Tibial artery (tissue), 4 donors: Measurements from ENCODE around the gene TP53RK.

ENCODE experiments used
- DNase-seq, 2 donors: peaks; one replicate each; pipeline ENCODE4 v3.0.0-alpha.2; 2019
- H3K27ac ChIP-seq, 2 donors: fragments of 200-600 bp; sonication (generic) in 1 of 2; 1 replicate in 1 of 2; 2 replicates in 1 of 2; pipeline ENCODE4 v1.5.1; 2018 to 2019; ENCODE audit warnings: mild to moderate bottlenecking in 1 of 2
- H3K27me3 ChIP-seq, 2 donors: fragments of 200-600 bp; sonication (generic) in 1 of 2; one replicate each; pipeline versions ENCODE4 v1.5.1 to v1.6.0; 2016 to 2019
- H3K36me3 ChIP-seq, 3 donors: fragments of 200-600 bp; sonication (generic) in 2 of 3; one replicate each; pipeline ENCODE4 v1.5.1; 2016 to 2019; ENCODE audit warnings: mild to moderate bottlenecking in 2 of 3
- H3K4me1 ChIP-seq, 4 donors: fragments of 200-600 bp; sonication (generic) in 2 of 4; 1 replicate in 3 of 4; 2 replicates in 1 of 4; pipeline ENCODE4 v1.5.1; 2016 to 2019
- H3K4me3 ChIP-seq, 2 donors: fragments of 200-600 bp; sonication (generic) in 1 of 2; 1 replicate in 1 of 2; 2 replicates in 1 of 2; pipeline ENCODE4 v1.5.1; 2018 to 2019; ENCODE audit warnings: mild to moderate bottlenecking in 2 of 2
- H3K9me3 ChIP-seq, 3 donors: fragments of 200-600 bp; sonication (generic) in 1 of 3; one replicate each; pipeline ENCODE4 v1.5.1; 2016 to 2019
- intact Hi-C: fragments of 100-400 bp; cut with DNase I; formaldehyde crosslinking; loops from one replicate; pipeline ENCODE4 v1.15.0; 2023; ENCODE audit warnings: low total_unique reads
- TF ChIP-seq, protein P1 (sequence below), 2 experiments: fragments of 200-600 bp in 1 of 2; fragments of 450-650 bp in 1 of 2; IDR thresholded peaks; one replicate each; pipeline ENCODE4 v1.5.1; 2017 to 2019; ENCODE audit warnings: antibody characterized with exemption in 2 of 2, mild to moderate bottlenecking in 1 of 2, moderate library complexity in 1 of 2

The TP53RK gene

DNA sequence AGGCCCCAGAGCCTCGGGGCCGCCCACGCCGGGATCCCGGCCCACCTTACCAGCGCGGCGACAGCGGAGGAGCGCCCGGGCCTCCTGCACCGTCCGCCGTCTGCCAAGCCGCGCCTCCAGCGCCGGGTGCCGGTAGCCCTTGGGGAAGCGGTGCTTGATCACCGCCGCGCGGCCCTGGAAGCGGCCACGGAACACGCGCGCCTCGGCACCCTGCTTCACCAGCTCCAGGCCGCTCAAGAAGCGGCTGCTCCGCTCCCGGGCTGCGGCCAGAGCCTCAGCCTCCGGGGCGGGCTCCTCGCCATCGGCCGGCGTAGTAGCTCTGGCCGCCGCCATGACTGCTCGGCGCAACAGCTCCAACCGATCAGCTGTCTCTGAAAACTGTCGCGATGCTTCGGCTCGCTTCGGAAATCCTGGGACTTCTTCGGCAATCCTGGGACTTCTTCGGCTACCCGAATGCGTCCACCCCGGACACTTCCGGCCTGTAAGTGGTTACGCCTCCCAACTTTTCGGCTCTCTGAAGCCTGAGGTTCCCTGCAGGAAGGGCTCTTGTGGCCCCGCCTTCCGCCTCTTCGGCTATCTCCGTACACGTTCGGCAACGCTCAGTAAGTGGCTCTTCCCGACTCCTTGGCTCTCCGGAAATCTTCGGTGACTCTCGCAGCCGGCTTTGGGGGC lies at the start of gene TP53RK:
Gene TP53RK (minus strand): TSS at position 363 of the 672 bp plus-strand sequence. CDS start 30 bp downstream, at position 333.
- Histone ChIP-seq H3K27me3 (no peaks in the 10 kb centered on the region), H3K4me1 (peaks cover 0 to 38% (median 17%) of the 10 kb centered on the region in 4 donors), H3K4me3 (peak within 1 kb of the TSS; percentile 76 to 92), H3K36me3 (peaks cover 5 to 15% (median 11%) of the 10 kb centered on the region in 3 donors), H3K9me3 (no peaks in the 10 kb centered on the region), H3K27ac (peak within 1 kb of the TSS; percentile 89 to 94)
- TF ChIP-seq, protein P1, sequence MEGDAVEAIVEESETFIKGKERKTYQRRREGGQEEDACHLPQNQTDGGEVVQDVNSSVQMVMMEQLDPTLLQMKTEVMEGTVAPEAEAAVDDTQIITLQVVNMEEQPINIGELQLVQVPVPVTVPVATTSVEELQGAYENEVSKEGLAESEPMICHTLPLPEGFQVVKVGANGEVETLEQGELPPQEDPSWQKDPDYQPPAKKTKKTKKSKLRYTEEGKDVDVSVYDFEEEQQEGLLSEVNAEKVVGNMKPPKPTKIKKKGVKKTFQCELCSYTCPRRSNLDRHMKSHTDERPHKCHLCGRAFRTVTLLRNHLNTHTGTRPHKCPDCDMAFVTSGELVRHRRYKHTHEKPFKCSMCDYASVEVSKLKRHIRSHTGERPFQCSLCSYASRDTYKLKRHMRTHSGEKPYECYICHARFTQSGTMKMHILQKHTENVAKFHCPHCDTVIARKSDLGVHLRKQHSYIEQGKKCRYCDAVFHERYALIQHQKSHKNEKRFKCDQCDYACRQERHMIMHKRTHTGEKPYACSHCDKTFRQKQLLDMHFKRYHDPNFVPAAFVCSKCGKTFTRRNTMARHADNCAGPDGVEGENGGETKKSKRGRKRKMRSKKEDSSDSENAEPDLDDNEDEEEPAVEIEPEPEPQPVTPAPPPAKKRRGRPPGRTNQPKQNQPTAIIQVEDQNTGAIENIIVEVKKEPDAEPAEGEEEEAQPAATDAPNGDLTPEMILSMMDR (IDR thresholded peaks at IDR 0.05), result peak; percentile 56 to 65
- intact Hi-C loops, result loop anchor here (10.0 kb wide), 1 partner anchor 554 kb away; no protein-coding TSS in a partner anchor
- peak; percentile 99 to 100 for DNase-seq

- no peak for DNase-seq
- TF ChIP-seq, protein P1 (IDR thresholded peaks at IDR 0.05), result no peak
- H3K4me3 ChIP-seq, result no peak overlapping the region
- no peaks in the 10 kb centered on the region for H3K9me3 ChIP-seq
- no peak overlapping the region for H3K27ac ChIP-seq
- H3K4me1 ChIP-seq, result peaks cover 0 to 14% (median 0%) of the 10 kb centered on the region in 4 donors
- no peaks in the 10 kb centered on the region for H3K27me3 ChIP-seq
- peaks cover 0 to 21% (median 19%) of the 10 kb centered on the region in 3 donors for H3K36me3 ChIP-seq
- intact Hi-C loops, result no loop called here
These were observed 46.2 kb upstream of the TP53RK start for GRCh38 chr20:46735436-46735835.

DNA sequence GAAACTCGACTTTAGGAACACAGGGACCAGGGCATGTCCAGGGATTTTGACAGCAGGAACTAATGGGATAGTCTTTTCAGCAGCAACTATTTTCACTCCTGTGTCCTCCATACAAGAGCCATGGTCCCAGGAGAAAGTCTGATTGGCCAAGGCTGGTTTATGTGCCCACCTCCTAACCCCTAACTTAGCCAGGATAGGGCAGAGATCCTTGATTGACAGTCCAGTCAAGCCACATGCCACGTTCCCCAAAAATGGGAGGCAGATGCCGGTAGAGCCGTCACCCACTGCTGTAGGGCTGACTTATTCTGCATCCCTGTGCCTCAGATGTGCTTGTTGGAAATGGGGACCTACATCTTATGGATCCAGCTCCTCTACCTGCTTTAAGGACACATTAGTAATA lies 42.5 kb upstream of the TP53RK start:
- Histone ChIP-seq H3K27ac (no peak overlapping the region), H3K36me3 (peaks cover 4 to 45% (median 19%) of the 10 kb centered on the region in 3 donors), H3K4me3 (no peak overlapping the region), H3K9me3 (no peaks in the 10 kb centered on the region), H3K4me1 (peaks cover 0 to 8% (median 0%) of the 10 kb centered on the region in 4 donors), H3K27me3 (no peaks in the 10 kb centered on the region)
- TF ChIP-seq, protein P1 (IDR thresholded peaks at IDR 0.05), result no peak
- no peak for DNase-seq
- intact Hi-C loops, result no loop called here

GRCh38 chr20:46725186-46726165 lies 36.2 kb upstream of the TP53RK start:
- no peak overlapping the region for H3K4me3 ChIP-seq
- H3K36me3 ChIP-seq, result peaks cover 4 to 42% (median 20%) of the 10 kb centered on the region in 3 donors
- H3K27me3 ChIP-seq, result no peaks in the 10 kb centered on the region
- no peaks in the 10 kb centered on the region for H3K4me1 ChIP-seq
- TF ChIP-seq, protein P1 (IDR thresholded peaks at IDR 0.05), result no peak
- intact Hi-C loops, result no loop called here
- DNase-seq, result no peak
- H3K9me3 ChIP-seq, result peaks cover 0 to 10% (median 3%) of the 10 kb centered on the region in 3 donors
- H3K27ac ChIP-seq, result no peak overlapping the region

DNA sequence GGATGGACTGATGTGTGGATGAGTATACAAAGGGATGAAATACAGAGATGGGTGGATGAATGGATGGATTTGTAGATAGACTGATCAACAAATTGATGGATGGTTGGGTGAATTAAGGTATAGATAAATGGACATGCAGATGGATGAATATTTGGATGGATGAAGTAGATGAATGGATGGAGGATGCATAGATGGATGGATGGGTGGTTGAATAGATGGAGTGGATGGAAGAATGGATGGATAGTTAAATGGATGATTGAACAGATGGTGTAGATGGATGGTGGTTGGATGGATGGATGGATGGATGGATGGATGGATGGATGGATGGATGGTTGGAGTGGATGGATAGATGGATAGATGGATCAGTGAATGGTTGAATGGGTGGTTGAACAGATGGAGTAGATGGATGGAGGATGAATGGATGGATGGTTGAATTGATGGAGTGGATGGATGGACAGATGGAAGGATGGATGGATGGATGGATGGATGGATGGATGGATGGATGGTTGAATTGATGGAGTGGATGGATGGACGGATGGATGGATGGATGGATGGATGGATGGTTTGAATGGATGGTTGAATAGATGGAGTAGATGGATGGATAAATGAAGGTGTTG lies 35.2 kb upstream of the TP53RK start:
- TF ChIP-seq, protein P1 (IDR thresholded peaks at IDR 0.05), result no peak
- DNase-seq, result no peak
- no peaks in the 10 kb centered on the region for H3K4me1 ChIP-seq
- intact Hi-C loops, result no loop called here
- H3K9me3 ChIP-seq, result peaks cover 0 to 10% (median 3%) of the 10 kb centered on the region in 3 donors
- H3K36me3 ChIP-seq, result peaks cover 0 to 36% (median 20%) of the 10 kb centered on the region in 3 donors
- no peak overlapping the region for H3K27ac ChIP-seq
- H3K4me3 ChIP-seq, result no peak overlapping the region
- no peaks in the 10 kb centered on the region for H3K27me3 ChIP-seq
